Thyroid gland (tissue), 4 donors: ENCODE measurements around the gene CXCR4.

Experiments
- POLR2A ChIP-seq, 2 donors: fragments of 450-650 bp; IDR thresholded peaks; one replicate each; pipeline ENCODE4 v1.6.1; 2017; ENCODE audit warnings: antibody characterized with exemption in 2 of 2, mild to moderate bottlenecking in 2 of 2, moderate library complexity in 1 of 2
- TF ChIP-seq, protein P1 (sequence below), 6 experiments: fragments of 200-600 bp in 3 of 6; fragments of 450-650 bp in 3 of 6; sonication (generic) in 3 of 6; IDR thresholded peaks; one replicate each; pipeline ENCODE4 v1.5.1; 2016 to 2019; ENCODE audit warnings: antibody characterized with exemption in 6 of 6, mild to moderate bottlenecking in 2 of 6, inconsistent platforms in 1 of 6, moderate library complexity in 1 of 6

DNA sequence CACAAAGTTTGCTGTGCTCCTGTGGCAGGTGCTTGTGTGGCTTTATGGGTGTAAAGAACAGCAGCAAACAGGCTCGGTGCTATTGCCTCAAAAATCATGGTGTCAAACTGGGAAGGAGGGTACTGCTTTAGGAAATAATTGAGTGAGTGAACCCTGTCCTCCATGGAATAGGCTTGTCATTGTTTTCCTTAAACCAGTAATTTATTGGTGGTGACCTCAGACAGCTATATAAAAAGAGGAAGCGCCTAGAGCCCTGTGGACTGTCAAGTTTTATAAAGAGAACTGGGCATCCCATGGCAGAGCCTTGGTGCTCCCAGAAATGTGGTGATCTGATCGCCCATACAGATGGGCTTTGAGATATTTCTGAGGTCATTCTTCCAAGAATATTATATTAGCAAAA, 4.7 kb upstream of the CXCR4 start:
- TF ChIP-seq, protein P1, sequence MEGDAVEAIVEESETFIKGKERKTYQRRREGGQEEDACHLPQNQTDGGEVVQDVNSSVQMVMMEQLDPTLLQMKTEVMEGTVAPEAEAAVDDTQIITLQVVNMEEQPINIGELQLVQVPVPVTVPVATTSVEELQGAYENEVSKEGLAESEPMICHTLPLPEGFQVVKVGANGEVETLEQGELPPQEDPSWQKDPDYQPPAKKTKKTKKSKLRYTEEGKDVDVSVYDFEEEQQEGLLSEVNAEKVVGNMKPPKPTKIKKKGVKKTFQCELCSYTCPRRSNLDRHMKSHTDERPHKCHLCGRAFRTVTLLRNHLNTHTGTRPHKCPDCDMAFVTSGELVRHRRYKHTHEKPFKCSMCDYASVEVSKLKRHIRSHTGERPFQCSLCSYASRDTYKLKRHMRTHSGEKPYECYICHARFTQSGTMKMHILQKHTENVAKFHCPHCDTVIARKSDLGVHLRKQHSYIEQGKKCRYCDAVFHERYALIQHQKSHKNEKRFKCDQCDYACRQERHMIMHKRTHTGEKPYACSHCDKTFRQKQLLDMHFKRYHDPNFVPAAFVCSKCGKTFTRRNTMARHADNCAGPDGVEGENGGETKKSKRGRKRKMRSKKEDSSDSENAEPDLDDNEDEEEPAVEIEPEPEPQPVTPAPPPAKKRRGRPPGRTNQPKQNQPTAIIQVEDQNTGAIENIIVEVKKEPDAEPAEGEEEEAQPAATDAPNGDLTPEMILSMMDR (IDR thresholded peaks at IDR 0.05) = no peak
- no peak for TF ChIP-seq POLR2A (IDR thresholded peaks at IDR 0.05)
